WTC11 (cell line): Measurements from ENCODE around the gene PARL. TPM values are rescaled to one million over a fixed set of nuclear protein-coding genes. Genes with fewer than 3 reads are reported as not detected.
A peak's percentile ranks its signal among the peaks of the same experiment; 100 is the strongest.

Source experiments
- CREM ChIP-seq: sonication (generic); formaldehyde crosslinking; IDR thresholded peaks from 2 replicates; pipeline ENCODE4 v1.8.1; 2022; ENCODE audit warnings: mild to moderate bottlenecking, missing genetic modification reagents, moderate library complexity
- NFE2L1 ChIP-seq: sonication (generic); formaldehyde crosslinking; IDR thresholded peaks from 2 replicates; pipeline ENCODE4 v1.8.1; 2023; ENCODE audit warnings: missing genetic modification reagents
- OVOL2 ChIP-seq: fragments of 250-450 bp; sonication (Bioruptor Pico); IDR thresholded peaks from 2 replicates; pipeline ENCODE4 v1.9.0; 2021; ENCODE audit warnings: mild to moderate bottlenecking, borderline replicate concordance
- SP1 ChIP-seq: sonication (generic); formaldehyde crosslinking; conservative IDR thresholded peaks from 2 replicates; pipeline ENCODE4 v1.8.1; 2022; ENCODE audit warnings: missing genetic modification reagents
- TEAD1 ChIP-seq: sonication (generic); formaldehyde crosslinking; IDR thresholded peaks from 2 replicates; pipeline ENCODE4 v1.8.0; 2022; ENCODE audit warnings: mild to moderate bottlenecking, missing genetic modification reagents
- ZNF232 ChIP-seq: sonication (generic); formaldehyde crosslinking; IDR thresholded peaks from 2 replicates; pipeline ENCODE4 v1.8.0; 2022; ENCODE audit warnings: mild to moderate bottlenecking, missing genetic modification reagents
- ZNF416 ChIP-seq: fragments of 250-450 bp; sonication (Bioruptor Pico); IDR thresholded peaks from 2 replicates; pipeline ENCODE4 v1.9.0; 2021; ENCODE audit warnings: mild to moderate bottlenecking, inconsistent platforms
- total RNA-seq: library from RNA; stranded (reverse); gene quantifications from 3 replicates; pipeline ENCODE4 v1.2.3, GENCODE V29; 2021
- TF ChIP-seq, protein P1 (sequence below): sonication (generic); formaldehyde crosslinking; IDR thresholded peaks from 2 replicates; pipeline ENCODE4 v1.8.1; 2023; ENCODE audit warnings: mild to moderate bottlenecking, moderate library complexity, missing genetic modification reagents
- TF ChIP-seq, protein P2 (sequence below): sonication (generic); formaldehyde crosslinking; conservative IDR thresholded peaks from 2 replicates; pipeline ENCODE4 v1.8.1; 2023; ENCODE audit warnings: mild to moderate bottlenecking, low read depth, missing genetic modification reagents, moderate library complexity
- TF ChIP-seq, protein P3 (sequence below): sonication (generic); formaldehyde crosslinking; IDR thresholded peaks from 2 replicates; pipeline ENCODE4 v1.8.0; 2022; ENCODE audit warnings: missing genetic modification reagents
- TF ChIP-seq, protein P4 (sequence below): sonication (generic); formaldehyde crosslinking; IDR thresholded peaks from 2 replicates; pipeline ENCODE4 v1.8.1; 2023; ENCODE audit warnings: mild to moderate bottlenecking, missing genetic modification reagents, moderate library complexity
- TF ChIP-seq, protein P5 (sequence below): fragments of 200-600 bp; IDR thresholded peaks from 2 replicates; pipeline ENCODE4 v1.8.0; 2022; ENCODE audit warnings: antibody characterized with exemption
- TF ChIP-seq, protein P6 (sequence below): sonication (generic); formaldehyde crosslinking; IDR thresholded peaks from 2 replicates; pipeline ENCODE4 v1.8.1; 2022; ENCODE audit warnings: low read depth, mild to moderate bottlenecking, moderate library complexity, missing genetic modification reagents, borderline replicate concordance
- TF ChIP-seq, protein P7 (sequence below): fragments of 250-450 bp; sonication (Bioruptor Pico); IDR thresholded peaks from 2 replicates; pipeline ENCODE4 v1.9.0; 2021; ENCODE audit warnings: mild to moderate bottlenecking, borderline replicate concordance
- TF ChIP-seq, protein P8 (sequence below): sonication (generic); formaldehyde crosslinking; IDR thresholded peaks from 2 replicates; pipeline ENCODE4 v1.8.1; 2023; ENCODE audit warnings: mild to moderate bottlenecking, missing genetic modification reagents, borderline replicate concordance

PARL gene
- total RNA-seq, 1 experiment from 2014 or later, result 93.5 TPM

DNA sequence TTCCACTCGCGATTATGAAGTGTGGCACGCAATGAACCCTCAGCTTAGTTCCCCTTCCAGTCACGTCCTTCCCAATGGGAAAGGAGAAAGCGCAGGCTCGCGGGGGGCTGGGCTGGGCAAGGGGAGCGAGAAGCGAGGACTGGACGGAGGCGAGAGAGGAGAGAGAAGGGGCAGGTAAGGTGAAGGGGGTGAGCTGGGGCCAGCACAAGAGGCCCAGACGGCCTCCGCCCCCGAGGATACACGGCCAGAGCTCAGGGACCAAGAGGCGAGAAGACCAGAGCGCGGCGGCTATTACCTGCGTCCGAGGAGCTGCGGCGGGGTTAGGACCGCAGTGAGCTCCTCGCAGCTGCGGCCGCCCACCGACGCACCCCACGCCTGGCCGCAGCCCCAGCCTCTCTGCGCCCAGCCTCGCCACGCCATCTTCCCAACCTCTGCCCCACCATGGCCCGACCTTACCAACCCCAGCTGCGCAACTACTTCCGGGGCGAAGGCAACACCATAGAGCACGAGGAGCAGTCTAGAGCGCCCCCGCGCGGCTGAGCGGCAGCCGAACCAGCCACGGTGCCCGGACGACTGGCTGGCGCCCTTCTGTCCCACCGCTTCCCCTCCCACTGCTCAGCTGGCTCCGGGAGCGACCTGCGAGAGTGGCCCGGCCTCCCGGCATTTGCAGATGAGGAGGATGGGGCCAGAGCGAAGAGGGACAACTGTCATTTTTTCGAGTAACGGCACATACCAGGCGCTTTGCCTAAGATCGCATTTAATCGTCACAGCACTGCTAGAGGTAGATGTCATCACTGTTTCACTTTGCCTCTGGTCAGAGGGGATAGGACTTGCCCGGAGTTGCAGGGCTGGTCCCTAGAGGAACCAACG is at the start of gene PARL (continued):
- TF ChIP-seq, protein P1, sequence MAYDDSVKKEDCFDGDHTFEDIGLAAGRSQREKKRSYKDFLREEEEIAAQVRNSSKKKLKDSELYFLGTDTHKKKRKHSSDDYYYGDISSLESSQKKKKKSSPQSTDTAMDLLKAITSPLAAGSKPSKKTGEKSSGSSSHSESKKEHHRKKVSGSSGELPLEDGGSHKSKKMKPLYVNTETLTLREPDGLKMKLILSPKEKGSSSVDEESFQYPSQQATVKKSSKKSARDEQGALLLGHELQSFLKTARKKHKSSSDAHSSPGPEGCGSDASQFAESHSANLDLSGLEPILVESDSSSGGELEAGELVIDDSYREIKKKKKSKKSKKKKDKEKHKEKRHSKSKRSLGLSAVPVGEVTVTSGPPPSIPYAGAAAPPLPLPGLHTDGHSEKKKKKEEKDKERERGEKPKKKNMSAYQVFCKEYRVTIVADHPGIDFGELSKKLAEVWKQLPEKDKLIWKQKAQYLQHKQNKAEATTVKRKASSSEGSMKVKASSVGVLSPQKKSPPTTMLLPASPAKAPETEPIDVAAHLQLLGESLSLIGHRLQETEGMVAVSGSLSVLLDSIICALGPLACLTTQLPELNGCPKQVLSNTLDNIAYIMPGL, result peak; percentile 95
- TF ChIP-seq OVOL2 (CRISPR knock-in tag) (no peak), SP1 (CRISPR knock-in tag) (peak; percentile 94), CREM (CRISPR knock-in tag) (no peak), NFE2L1 (CRISPR knock-in tag) (peak; percentile 87), TEAD1 (CRISPR knock-in tag) (peak; percentile 88; the same call in 1 of the 2 replicates), ZNF232 (CRISPR knock-in tag) (peak; percentile 76; the same call in 1 of the 2 replicates), ZNF416 (CRISPR knock-in tag) (no peak)
- TF ChIP-seq, protein P2, sequence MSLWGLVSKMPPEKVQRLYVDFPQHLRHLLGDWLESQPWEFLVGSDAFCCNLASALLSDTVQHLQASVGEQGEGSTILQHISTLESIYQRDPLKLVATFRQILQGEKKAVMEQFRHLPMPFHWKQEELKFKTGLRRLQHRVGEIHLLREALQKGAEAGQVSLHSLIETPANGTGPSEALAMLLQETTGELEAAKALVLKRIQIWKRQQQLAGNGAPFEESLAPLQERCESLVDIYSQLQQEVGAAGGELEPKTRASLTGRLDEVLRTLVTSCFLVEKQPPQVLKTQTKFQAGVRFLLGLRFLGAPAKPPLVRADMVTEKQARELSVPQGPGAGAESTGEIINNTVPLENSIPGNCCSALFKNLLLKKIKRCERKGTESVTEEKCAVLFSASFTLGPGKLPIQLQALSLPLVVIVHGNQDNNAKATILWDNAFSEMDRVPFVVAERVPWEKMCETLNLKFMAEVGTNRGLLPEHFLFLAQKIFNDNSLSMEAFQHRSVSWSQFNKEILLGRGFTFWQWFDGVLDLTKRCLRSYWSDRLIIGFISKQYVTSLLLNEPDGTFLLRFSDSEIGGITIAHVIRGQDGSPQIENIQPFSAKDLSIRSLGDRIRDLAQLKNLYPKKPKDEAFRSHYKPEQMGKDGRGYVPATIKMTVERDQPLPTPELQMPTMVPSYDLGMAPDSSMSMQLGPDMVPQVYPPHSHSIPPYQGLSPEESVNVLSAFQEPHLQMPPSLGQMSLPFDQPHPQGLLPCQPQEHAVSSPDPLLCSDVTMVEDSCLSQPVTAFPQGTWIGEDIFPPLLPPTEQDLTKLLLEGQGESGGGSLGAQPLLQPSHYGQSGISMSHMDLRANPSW (CRISPR knock-in tag), result no peak
- TF ChIP-seq, protein P3, sequence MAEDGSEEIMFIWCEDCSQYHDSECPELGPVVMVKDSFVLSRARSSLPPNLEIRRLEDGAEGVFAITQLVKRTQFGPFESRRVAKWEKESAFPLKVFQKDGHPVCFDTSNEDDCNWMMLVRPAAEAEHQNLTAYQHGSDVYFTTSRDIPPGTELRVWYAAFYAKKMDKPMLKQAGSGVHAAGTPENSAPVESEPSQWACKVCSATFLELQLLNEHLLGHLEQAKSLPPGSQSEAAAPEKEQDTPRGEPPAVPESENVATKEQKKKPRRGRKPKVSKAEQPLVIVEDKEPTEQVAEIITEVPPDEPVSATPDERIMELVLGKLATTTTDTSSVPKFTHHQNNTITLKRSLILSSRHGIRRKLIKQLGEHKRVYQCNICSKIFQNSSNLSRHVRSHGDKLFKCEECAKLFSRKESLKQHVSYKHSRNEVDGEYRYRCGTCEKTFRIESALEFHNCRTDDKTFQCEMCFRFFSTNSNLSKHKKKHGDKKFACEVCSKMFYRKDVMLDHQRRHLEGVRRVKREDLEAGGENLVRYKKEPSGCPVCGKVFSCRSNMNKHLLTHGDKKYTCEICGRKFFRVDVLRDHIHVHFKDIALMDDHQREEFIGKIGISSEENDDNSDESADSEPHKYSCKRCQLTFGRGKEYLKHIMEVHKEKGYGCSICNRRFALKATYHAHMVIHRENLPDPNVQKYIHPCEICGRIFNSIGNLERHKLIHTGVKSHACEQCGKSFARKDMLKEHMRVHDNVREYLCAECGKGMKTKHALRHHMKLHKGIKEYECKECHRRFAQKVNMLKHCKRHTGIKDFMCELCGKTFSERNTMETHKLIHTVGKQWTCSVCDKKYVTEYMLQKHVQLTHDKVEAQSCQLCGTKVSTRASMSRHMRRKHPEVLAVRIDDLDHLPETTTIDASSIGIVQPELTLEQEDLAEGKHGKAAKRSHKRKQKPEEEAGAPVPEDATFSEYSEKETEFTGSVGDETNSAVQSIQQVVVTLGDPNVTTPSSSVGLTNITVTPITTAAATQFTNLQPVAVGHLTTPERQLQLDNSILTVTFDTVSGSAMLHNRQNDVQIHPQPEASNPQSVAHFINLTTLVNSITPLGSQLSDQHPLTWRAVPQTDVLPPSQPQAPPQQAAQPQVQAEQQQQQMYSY, result peak; percentile 10; the same call in 1 of the 2 replicates
- TF ChIP-seq, protein P4, sequence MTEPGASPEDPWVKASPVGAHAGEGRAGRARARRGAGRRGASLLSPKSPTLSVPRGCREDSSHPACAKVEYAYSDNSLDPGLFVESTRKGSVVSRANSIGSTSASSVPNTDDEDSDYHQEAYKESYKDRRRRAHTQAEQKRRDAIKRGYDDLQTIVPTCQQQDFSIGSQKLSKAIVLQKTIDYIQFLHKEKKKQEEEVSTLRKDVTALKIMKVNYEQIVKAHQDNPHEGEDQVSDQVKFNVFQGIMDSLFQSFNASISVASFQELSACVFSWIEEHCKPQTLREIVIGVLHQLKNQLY (CRISPR knock-in tag), result no peak
- TF ChIP-seq, protein P5, sequence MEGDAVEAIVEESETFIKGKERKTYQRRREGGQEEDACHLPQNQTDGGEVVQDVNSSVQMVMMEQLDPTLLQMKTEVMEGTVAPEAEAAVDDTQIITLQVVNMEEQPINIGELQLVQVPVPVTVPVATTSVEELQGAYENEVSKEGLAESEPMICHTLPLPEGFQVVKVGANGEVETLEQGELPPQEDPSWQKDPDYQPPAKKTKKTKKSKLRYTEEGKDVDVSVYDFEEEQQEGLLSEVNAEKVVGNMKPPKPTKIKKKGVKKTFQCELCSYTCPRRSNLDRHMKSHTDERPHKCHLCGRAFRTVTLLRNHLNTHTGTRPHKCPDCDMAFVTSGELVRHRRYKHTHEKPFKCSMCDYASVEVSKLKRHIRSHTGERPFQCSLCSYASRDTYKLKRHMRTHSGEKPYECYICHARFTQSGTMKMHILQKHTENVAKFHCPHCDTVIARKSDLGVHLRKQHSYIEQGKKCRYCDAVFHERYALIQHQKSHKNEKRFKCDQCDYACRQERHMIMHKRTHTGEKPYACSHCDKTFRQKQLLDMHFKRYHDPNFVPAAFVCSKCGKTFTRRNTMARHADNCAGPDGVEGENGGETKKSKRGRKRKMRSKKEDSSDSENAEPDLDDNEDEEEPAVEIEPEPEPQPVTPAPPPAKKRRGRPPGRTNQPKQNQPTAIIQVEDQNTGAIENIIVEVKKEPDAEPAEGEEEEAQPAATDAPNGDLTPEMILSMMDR, result peak; percentile 90
- TF ChIP-seq, protein P6, sequence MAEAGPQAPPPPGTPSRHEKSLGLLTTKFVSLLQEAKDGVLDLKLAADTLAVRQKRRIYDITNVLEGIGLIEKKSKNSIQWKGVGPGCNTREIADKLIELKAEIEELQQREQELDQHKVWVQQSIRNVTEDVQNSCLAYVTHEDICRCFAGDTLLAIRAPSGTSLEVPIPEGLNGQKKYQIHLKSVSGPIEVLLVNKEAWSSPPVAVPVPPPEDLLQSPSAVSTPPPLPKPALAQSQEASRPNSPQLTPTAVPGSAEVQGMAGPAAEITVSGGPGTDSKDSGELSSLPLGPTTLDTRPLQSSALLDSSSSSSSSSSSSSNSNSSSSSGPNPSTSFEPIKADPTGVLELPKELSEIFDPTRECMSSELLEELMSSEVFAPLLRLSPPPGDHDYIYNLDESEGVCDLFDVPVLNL (CRISPR knock-in tag), result no peak
- TF ChIP-seq, protein P7, sequence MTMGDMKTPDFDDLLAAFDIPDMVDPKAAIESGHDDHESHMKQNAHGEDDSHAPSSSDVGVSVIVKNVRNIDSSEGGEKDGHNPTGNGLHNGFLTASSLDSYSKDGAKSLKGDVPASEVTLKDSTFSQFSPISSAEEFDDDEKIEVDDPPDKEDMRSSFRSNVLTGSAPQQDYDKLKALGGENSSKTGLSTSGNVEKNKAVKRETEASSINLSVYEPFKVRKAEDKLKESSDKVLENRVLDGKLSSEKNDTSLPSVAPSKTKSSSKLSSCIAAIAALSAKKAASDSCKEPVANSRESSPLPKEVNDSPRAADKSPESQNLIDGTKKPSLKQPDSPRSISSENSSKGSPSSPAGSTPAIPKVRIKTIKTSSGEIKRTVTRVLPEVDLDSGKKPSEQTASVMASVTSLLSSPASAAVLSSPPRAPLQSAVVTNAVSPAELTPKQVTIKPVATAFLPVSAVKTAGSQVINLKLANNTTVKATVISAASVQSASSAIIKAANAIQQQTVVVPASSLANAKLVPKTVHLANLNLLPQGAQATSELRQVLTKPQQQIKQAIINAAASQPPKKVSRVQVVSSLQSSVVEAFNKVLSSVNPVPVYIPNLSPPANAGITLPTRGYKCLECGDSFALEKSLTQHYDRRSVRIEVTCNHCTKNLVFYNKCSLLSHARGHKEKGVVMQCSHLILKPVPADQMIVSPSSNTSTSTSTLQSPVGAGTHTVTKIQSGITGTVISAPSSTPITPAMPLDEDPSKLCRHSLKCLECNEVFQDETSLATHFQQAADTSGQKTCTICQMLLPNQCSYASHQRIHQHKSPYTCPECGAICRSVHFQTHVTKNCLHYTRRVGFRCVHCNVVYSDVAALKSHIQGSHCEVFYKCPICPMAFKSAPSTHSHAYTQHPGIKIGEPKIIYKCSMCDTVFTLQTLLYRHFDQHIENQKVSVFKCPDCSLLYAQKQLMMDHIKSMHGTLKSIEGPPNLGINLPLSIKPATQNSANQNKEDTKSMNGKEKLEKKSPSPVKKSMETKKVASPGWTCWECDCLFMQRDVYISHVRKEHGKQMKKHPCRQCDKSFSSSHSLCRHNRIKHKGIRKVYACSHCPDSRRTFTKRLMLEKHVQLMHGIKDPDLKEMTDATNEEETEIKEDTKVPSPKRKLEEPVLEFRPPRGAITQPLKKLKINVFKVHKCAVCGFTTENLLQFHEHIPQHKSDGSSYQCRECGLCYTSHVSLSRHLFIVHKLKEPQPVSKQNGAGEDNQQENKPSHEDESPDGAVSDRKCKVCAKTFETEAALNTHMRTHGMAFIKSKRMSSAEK (CRISPR knock-in tag), result no peak
- TF ChIP-seq, protein P8, sequence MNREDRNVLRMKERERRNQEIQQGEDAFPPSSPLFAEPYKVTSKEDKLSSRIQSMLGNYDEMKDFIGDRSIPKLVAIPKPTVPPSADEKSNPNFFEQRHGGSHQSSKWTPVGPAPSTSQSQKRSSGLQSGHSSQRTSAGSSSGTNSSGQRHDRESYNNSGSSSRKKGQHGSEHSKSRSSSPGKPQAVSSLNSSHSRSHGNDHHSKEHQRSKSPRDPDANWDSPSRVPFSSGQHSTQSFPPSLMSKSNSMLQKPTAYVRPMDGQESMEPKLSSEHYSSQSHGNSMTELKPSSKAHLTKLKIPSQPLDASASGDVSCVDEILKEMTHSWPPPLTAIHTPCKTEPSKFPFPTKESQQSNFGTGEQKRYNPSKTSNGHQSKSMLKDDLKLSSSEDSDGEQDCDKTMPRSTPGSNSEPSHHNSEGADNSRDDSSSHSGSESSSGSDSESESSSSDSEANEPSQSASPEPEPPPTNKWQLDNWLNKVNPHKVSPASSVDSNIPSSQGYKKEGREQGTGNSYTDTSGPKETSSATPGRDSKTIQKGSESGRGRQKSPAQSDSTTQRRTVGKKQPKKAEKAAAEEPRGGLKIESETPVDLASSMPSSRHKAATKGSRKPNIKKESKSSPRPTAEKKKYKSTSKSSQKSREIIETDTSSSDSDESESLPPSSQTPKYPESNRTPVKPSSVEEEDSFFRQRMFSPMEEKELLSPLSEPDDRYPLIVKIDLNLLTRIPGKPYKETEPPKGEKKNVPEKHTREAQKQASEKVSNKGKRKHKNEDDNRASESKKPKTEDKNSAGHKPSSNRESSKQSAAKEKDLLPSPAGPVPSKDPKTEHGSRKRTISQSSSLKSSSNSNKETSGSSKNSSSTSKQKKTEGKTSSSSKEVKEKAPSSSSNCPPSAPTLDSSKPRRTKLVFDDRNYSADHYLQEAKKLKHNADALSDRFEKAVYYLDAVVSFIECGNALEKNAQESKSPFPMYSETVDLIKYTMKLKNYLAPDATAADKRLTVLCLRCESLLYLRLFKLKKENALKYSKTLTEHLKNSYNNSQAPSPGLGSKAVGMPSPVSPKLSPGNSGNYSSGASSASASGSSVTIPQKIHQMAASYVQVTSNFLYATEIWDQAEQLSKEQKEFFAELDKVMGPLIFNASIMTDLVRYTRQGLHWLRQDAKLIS (CRISPR knock-in tag), result no peak
